NCI-H1417 (cell line): Measurements from ENCODE around the gene NUDT9.
"Not testable (repeated sequence)": the region's sequence is repeated elsewhere in the genome, so short reads cannot be mapped to it uniquely, and the experiment has no call there.

Source experiments
- DNase-seq, 3 experiments: peaks; one replicate each; lab custom pipeline; 2025; lab: John Stamatoyannopoulos, UW

The NUDT9 gene

GRCh38 chr4:87409420-87409939, 12.9 kb upstream of the NUDT9 start:
- no peak for DNase-seq

GRCh38 chr4:87410157-87410556, 12.2 kb upstream of the NUDT9 start:
- DNase-seq, result no peak

GRCh38 chr4:87410679-87411078, 11.7 kb upstream of the NUDT9 start:
- no peak for DNase-seq

- DNase-seq, result no peak
Observed at GRCh38 chr4:87414816-87415215, 7.6 kb upstream of the NUDT9 start.

- no peak for DNase-seq
Observed at GRCh38 chr4:87416965-87417364, 5.4 kb upstream of the NUDT9 start.

- DNase-seq, result not testable (repeated sequence)
Observed at GRCh38 chr4:87418410-87418809, 4.0 kb upstream of the NUDT9 start.

GRCh38 chr4:87419578-87420249, 2.7 kb upstream of the NUDT9 start:
- peak in 1 of 3 experiments; percentile 9 for DNase-seq

- no peak for DNase-seq
Observed at GRCh38 chr4:87420276-87420830, 2.0 kb upstream of the NUDT9 start.

GRCh38 chr4:87423317-87424098, 1.1 kb downstream of the NUDT9 start:
- peak in 1 of 3 experiments; percentile 70 for DNase-seq

- DNase-seq, result not testable (repeated sequence)
Observed at GRCh38 chr4:87424099-87424543, 1.7 kb downstream of the NUDT9 start.

- DNase-seq, result no peak
Observed at GRCh38 chr4:87425711-87426110, 3.3 kb downstream of the NUDT9 start.

GRCh38 chr4:87426865-87427517, 4.6 kb downstream of the NUDT9 start:
- no peak for DNase-seq

GRCh38 chr4:87427518-87427868, 5.1 kb downstream of the NUDT9 start:
- no peak for DNase-seq

- DNase-seq, result no peak
Observed at GRCh38 chr4:87428979-87429378, 6.6 kb downstream of the NUDT9 start.

- no peak for DNase-seq
Observed at GRCh38 chr4:87430038-87430437, 7.7 kb downstream of the NUDT9 start.

- peak in 1 of 3 experiments; percentile 42 for DNase-seq
Observed at GRCh38 chr4:87433342-87433741, 11.0 kb downstream of the NUDT9 start.

- DNase-seq, result no peak
Observed at GRCh38 chr4:87442889-87443288, 20.5 kb downstream of the NUDT9 start.

- DNase-seq, result no peak
Observed at GRCh38 chr4:87444741-87445140, 22.4 kb downstream of the NUDT9 start.

- DNase-seq, result no peak
Observed at GRCh38 chr4:87445964-87446363, 23.6 kb downstream of the NUDT9 start.

GRCh38 chr4:87446375-87446774, 24.0 kb downstream of the NUDT9 start:
- not testable (repeated sequence) for DNase-seq

- DNase-seq, result no peak
Observed at GRCh38 chr4:87451537-87451936, 29.2 kb downstream of the NUDT9 start.

GRCh38 chr4:87458913-87459312, 36.5 kb downstream of the NUDT9 start:
- no peak for DNase-seq
